Caco-2 (cell line): ENCODE measurements around the gene WNT3A. TPM values are rescaled to one million over a fixed set of nuclear protein-coding genes. Genes with fewer than 3 reads are reported as not detected.

Experiments used
- BruUV-seq: library from RNA; stranded (reverse); fragments of 400-500 nt; replicated peaks from 2 replicates; lab custom pipeline; 2021; lab: Mats Ljungman, UMichigan
- CTCF ChIA-PET: fragments of 300-600 bp; sonication (Branson Sonifier 250); formaldehyde crosslinking; loops from one replicate; lab custom pipeline; 2022; ENCODE audit warnings: antibody characterized with exemption; lab: Charles Lee
- POLR2A ChIA-PET: fragments of 300-600 bp; sonication (Branson Sonifier 250); formaldehyde crosslinking; loops from one replicate; lab custom pipeline; 2022; ENCODE audit warnings: antibody characterized with exemption; lab: Charles Lee
- DNase-seq, 2 experiments: peaks; one replicate each; pipeline versions ENCODE4 v3.0.0 to v3.0.0-alpha.2; 2020 to 2022
- H3K27me3 ChIP-seq: replicated peaks from 2 replicates; pipeline ENCODE4 v1.6.0; 2011; ENCODE audit warnings: low read length; ENCODE audit not compliant: control insufficient read depth, insufficient read depth
- H3K36me3 ChIP-seq: 2 replicates; pipeline ENCODE4 v1.5.1; 2011; ENCODE audit warnings: low read length; ENCODE audit not compliant: control insufficient read depth, insufficient read depth
- H3K4me1 ChIP-seq: fragments of 250-450 bp; sonication (Bioruptor Pico); 2 replicates; pipeline ENCODE4 v1.5.1; 2020; ENCODE audit warnings: mild to moderate bottlenecking
- H3K4me3 ChIP-seq: 2 replicates; pipeline ENCODE4 v1.5.1; 2011; ENCODE audit warnings: low read depth, mild to moderate bottlenecking, control low read depth, low read length
- H3K9me3 ChIP-seq: fragments of 250-450 bp; sonication (Bioruptor Pico); 2 replicates; pipeline ENCODE4 v1.5.1; 2020; ENCODE audit warnings: mild to moderate bottlenecking, moderate library complexity
- H3K27ac Mint-ChIP-seq: one replicate; pipeline ENCODE4 v1.8.0; 2022; ENCODE audit warnings: mixed read lengths; ENCODE audit not compliant: unreplicated experiment
- H3K27me3 Mint-ChIP-seq: one replicate; pipeline ENCODE4 v1.8.0; 2022; ENCODE audit warnings: mixed read lengths; ENCODE audit not compliant: insufficient read depth, unreplicated experiment
- H3K36me3 Mint-ChIP-seq: one replicate; pipeline ENCODE4 v1.8.0; 2022; ENCODE audit warnings: mild to moderate bottlenecking, mixed read lengths; ENCODE audit not compliant: insufficient read depth, unreplicated experiment
- H3K4me1 Mint-ChIP-seq: one replicate; pipeline ENCODE4 v1.8.0; 2022; ENCODE audit warnings: low read depth, mixed read lengths; ENCODE audit not compliant: unreplicated experiment
- H3K4me3 Mint-ChIP-seq: one replicate; pipeline ENCODE4 v1.8.0; 2022; ENCODE audit warnings: mild to moderate bottlenecking, moderate library complexity, mixed read lengths; ENCODE audit not compliant: unreplicated experiment
- H3K9me3 Mint-ChIP-seq: one replicate; pipeline ENCODE4 v1.8.0; 2022; ENCODE audit warnings: mixed read lengths; ENCODE audit not compliant: unreplicated experiment
- intact Hi-C: fragments of 100-400 bp; cut with micrococcal nuclease; formaldehyde crosslinking; loops from one replicate; pipeline ENCODE4 v1.10.0; 2022; ENCODE audit not compliant: unreplicated experiment
- microRNA-seq: library from miRNA; unstranded; fragments of <30 nt; microRNA quantifications from one replicate; pipeline ENCODE4 v1.2.0, GENCODE V29; 2022
- total RNA-seq: library from RNA; stranded (reverse); gene quantifications from 2 replicates; pipeline ENCODE4 v1.2.3, GENCODE V29; 2022
- TF ChIP-seq, protein P1 (sequence below), 2 experiments: fragments of 200-600 bp in 1 of 2; IDR thresholded peaks; 1 replicate in 1 of 2; 2 replicates in 1 of 2; pipeline versions ENCODE4 v1.5.1 to v1.8.0; 2011 to 2022; ENCODE audit warnings: antibody characterized with exemption in 1 of 2, control low read depth in 1 of 2, inconsistent platforms in 1 of 2, low read depth in 1 of 2, low read length in 1 of 2, mild to moderate bottlenecking in 1 of 2, moderate library complexity in 1 of 2; ENCODE audit not compliant: insufficient read depth in 1 of 2, severe bottlenecking in 1 of 2, unreplicated experiment in 1 of 2

WNT3A gene
- total RNA-seq, 1 experiment from 2014 or later = 0.09 TPM

DNA sequence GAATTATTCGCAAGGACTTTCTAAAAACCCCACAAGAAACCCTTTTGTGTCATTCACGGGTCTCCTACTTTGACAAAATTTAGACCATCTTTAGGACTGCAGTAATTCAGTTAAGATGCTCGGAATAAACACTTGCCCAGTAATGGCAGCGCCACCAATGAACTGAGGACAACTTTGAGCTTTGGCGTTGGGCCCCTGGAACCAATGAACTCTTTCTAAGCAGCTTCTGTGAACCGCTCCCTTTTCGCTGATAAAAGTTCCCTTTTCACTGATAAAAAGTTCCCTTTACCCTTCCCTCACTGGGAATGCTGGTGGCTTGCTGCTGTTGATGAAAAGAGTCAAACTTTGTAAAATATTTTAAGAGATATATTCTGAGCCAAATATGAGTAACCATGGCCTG, 103.8 kb downstream of the WNT3A start:
- Histone ChIP-seq H3K9me3 (no peaks in the 10 kb centered on the region; the same call in 1 of the 2 replicates), H3K27me3 (no peaks in the 10 kb centered on the region), H3K4me1 (peaks cover 8% of the 10 kb centered on the region), H3K36me3 (no peaks in the 10 kb centered on the region), H3K4me3 (peak overlapping the region; percentile 94; the same call in 1 of the 2 replicates)
- Mint-ChIP-seq H3K27ac (peak overlapping the region; percentile 100), H3K27me3 (no peaks in the 10 kb centered on the region), H3K4me1 (peaks cover 7% of the 10 kb centered on the region), H3K9me3 (no peaks in the 10 kb centered on the region), H3K36me3 (peaks cover 18% of the 10 kb centered on the region), H3K4me3 (peak overlapping the region; percentile 99)
- DNase-seq = no peak
- TF ChIP-seq, protein P1, sequence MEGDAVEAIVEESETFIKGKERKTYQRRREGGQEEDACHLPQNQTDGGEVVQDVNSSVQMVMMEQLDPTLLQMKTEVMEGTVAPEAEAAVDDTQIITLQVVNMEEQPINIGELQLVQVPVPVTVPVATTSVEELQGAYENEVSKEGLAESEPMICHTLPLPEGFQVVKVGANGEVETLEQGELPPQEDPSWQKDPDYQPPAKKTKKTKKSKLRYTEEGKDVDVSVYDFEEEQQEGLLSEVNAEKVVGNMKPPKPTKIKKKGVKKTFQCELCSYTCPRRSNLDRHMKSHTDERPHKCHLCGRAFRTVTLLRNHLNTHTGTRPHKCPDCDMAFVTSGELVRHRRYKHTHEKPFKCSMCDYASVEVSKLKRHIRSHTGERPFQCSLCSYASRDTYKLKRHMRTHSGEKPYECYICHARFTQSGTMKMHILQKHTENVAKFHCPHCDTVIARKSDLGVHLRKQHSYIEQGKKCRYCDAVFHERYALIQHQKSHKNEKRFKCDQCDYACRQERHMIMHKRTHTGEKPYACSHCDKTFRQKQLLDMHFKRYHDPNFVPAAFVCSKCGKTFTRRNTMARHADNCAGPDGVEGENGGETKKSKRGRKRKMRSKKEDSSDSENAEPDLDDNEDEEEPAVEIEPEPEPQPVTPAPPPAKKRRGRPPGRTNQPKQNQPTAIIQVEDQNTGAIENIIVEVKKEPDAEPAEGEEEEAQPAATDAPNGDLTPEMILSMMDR (IDR thresholded peaks at IDR 0.05; ENCODE audit: insufficient read depth in 1 of 2, low read depth in 1 of 2, low read length in 1 of 2, severe bottlenecking in 1 of 2, unreplicated experiment in 1 of 2) = no peak
- POLR2A ChIA-PET = interaction anchor here (0.6 to 1.4 kb wide), 7 partner anchors 16 to 323 kb away, joined by 3 to 18 read pairs (median 7); partner anchors contain the start of genes ARF1, GUK1 and IBA57
- CTCF ChIA-PET = interaction anchor here (1.0 to 2.4 kb wide), 4 partner anchors 20 to 111 kb away, joined by 3 to 23 read pairs (median 4); partner anchors contain the start of gene IBA57
- intact Hi-C loops = loop anchor here (1.0 kb wide), 2 partner anchors 21 to 30 kb away; partner anchors contain the start of gene GUK1
- TSS peak; percentile 68 for BruUV-seq

Small RNA genes within 50 kb of the gene (microRNA-seq; reads per million reads assigned to microRNA genes)
- gene MIR3620 = 11.7 reads per million, percentile 51 among the genes with 10 or more reads in this experiment

Other genes with a start within 250 kb of the WNT3A start
- gene PRSS38, start 191.3 kb upstream of the WNT3A start, total RNA-seq = not detected in 2 replicates
- gene WNT9A, start 59.1 kb upstream of the WNT3A start, total RNA-seq = 0.32 and 0.68 TPM in 2 replicates
- gene ARF1, start 75.7 kb downstream of the WNT3A start, total RNA-seq = 374 and 378 TPM in 2 replicates
- gene C1orf35, start 96.3 kb downstream of the WNT3A start, total RNA-seq = 34.2 and 34.5 TPM in 2 replicates
- gene MRPL55, start 102.3 kb downstream of the WNT3A start, total RNA-seq = 63.7 and 69.9 TPM in 2 replicates
- 73.6 and 74.4 TPM in 2 replicates for gene GUK1, start 133.3 kb downstream of the WNT3A start, total RNA-seq
- 1.1 and 1.5 TPM in 2 replicates for gene GJC2, start 142.9 kb downstream of the WNT3A start, total RNA-seq
- 14.3 and 15.4 TPM in 2 replicates for gene IBA57, start 158.8 kb downstream of the WNT3A start, total RNA-seq
- 5.6 and 6.4 TPM in 2 replicates for gene OBSCN, start 201.0 kb downstream of the WNT3A start, total RNA-seq